AML-193 (cell line): Measurements from ENCODE around the gene BCAN.
A peak's percentile ranks its signal among the peaks of the same experiment; 100 is the strongest.
"Not testable (repeated sequence)": the region's sequence is repeated elsewhere in the genome, so short reads cannot be mapped to it uniquely, and the experiment has no call there.

Experiments
- DNase-seq, 2 experiments: peaks; one replicate each; lab custom pipeline; 2025; lab: John Stamatoyannopoulos, UW

Gene BCAN

DNA sequence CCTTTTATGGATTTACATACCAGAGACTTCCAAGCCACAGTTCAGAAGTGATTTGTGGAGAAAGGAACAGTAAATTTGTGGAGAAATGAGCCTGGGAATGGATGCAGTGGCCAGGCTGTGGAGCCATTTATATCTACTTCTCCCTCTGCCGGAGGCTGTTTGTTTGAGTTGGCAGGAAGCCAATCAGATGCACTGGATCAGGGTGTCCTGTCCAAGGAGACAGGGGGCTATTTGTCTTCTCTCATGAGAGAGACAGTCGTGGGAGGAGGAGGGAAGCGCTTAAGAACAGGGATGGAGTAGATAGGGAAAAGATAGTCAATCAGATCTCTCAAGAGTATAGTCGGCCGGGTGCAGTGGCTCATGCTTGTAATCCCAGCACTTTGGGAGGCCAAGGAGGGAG, 25.5 kb upstream of the BCAN start:
- DNase-seq: no peak

GRCh38 chr1:156618853-156619581, 22.9 kb upstream of the BCAN start, which contains the start of gene HAPLN2:
TSS of gene HAPLN2 (plus strand) at chr1:156619415. CDS start at chr1:156623491, 4,076 bp downstream.
- peak in 1 of 2 experiments; percentile 12 for DNase-seq

DNA sequence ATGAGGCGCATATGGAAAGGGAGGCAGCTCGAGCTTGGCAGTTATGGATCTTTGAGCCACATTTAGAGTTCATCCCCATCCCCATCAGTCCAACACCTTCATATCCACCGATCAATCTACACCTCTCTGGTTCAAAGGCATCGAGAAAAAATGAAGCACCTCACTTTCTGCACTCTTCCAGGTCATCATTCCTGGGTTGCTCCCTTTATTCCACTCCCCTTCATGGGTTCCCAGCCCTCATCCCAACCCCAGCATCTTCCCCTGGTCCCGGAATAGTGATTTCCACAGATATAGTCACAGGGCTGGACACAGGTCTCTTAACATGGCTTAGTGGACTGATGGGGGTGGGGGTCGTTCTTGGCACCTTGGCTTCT, 22.3 kb upstream of the BCAN start:
- no peak for DNase-seq

DNA sequence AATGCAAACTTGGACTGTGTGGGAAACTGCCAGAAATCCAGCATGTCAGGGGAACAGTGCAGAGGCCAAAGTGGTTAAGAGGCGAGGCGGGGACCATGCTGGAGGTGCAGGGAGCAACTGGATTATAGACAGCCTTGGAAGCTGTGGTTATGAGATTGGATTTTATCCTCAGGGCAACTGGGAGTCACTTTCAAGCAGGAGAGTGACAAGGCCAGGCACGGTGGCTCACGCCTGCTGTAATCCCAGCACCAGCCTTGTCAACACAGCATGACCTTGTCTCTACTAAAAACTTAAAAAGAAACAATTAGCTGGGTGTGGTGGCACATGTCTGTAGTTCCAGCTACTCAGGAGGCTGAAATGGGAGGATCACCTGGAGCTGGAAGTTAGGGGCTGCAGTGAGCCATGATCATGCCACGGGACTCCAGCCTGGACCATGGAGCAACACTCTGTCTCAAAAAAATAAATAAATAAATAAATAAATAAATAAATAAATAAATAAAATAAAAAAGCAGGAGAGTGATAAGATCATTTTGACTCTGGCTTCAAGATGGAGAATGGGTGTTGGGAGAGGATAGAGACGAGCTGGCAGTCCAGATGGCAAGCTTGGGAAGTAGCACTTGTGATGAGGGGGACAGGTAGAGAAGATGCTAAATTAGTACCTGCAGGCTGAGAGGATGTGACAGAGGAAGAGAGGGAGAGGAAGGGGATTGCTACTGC, 19.2 kb upstream of the BCAN start:
- DNase-seq: no peak

GRCh38 chr1:156623946-156624813, 17.7 kb upstream of the BCAN start:
- no peak for DNase-seq

GRCh38 chr1:156624814-156625435, 17.0 kb upstream of the BCAN start:
- DNase-seq: no peak

GRCh38 chr1:156625436-156626078, 16.4 kb upstream of the BCAN start:
- DNase-seq: peak in 1 of 2 experiments; percentile 13

DNA sequence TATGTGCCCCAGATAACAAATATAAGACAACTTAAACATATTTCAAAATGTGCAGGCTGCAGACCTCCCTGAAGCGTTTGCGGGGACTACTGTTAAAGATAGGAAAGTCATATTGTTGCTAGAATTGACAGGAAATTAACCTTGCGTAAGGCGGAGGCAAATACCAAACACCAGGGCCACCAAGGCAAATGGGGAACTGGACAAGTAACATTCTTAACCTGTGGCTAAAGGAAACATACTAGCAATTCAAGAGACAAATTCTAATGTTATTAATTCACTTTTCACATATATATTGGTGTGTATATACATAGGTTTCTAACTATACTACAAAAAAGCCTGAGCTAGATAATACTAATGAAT, 15.9 kb upstream of the BCAN start:
- no peak for DNase-seq

GRCh38 chr1:156627313-156627880, 14.5 kb upstream of the BCAN start:
- peak; percentile 42 to 56 for DNase-seq

DNA sequence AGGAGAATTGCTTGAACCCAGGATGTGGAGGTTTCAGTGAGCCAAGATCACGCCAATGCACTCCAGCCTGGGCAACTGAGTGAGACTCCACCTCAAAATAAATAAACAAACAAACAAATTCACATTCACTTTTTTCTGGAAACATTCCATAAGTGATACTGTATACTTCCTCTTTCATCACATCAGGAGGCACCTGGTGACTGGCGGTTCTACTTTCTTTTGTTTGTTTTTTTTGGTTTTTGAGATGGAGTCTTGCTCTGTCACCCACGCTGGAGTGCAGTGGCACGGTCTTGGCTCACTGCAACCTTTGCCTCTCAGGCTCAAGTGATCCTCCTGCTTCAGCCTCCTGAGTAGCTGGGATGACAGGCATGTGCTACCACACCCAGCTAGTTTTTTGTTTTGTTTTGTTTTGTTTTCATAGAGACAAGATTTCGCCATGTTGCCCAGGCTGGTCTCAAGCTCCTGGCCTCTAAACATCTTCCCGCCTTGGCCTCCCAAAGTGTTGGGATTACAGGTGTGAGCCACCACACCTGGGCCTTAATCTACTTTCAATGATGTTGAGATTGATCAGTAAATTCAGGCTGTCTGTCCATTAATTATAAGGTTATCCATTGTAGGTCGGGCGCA, 12.0 kb upstream of the BCAN start:
- DNase-seq: no peak

GRCh38 chr1:156631152-156631551, 10.8 kb upstream of the BCAN start:
- DNase-seq: not testable (repeated sequence)

- no peak for DNase-seq
Measured at GRCh38 chr1:156632355-156632754, 9.6 kb upstream of the BCAN start.

DNA sequence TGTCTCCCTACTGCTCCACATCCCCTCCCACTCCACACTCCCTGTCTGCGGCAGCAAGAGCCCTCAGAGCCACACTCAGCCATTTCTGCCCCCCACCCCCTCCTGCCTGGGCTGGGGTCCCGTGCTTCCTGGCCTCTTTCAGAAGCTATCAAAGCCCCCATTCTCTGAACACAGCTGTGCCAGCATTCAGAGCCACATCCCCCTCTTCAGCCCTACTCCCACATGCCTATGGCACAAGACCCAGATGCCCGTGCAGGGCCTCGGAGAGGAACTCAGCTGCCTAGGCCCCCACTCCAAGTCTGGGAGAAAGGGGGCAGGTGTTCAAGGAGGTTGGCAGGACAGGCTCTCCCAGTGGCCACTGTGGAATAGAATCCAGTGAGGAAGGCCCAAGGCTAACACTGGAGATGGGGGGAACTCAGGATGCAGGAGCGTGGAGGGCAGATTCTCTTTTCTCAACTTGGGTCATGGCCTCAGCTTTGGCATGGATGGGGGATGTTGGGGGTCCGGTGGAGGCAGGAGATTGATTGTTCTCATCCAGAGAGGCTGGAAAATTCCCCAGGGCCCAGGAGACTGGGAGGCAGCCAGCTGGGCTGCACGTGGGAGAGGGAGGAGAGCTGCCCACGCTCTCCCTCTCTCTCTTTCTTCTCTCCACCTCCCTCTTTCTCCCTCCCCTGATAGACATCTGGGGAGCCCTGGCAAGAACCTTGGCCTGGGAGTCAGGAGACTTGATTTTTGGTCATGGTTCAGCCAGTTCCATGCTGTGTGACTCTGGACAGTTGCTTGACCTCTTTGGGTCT, 3.5 kb upstream of the BCAN start:
- no peak for DNase-seq

GRCh38 chr1:156639601-156640101, 2.3 kb upstream of the BCAN start:
- peak in 1 of 2 experiments; percentile 2 for DNase-seq

DNA sequence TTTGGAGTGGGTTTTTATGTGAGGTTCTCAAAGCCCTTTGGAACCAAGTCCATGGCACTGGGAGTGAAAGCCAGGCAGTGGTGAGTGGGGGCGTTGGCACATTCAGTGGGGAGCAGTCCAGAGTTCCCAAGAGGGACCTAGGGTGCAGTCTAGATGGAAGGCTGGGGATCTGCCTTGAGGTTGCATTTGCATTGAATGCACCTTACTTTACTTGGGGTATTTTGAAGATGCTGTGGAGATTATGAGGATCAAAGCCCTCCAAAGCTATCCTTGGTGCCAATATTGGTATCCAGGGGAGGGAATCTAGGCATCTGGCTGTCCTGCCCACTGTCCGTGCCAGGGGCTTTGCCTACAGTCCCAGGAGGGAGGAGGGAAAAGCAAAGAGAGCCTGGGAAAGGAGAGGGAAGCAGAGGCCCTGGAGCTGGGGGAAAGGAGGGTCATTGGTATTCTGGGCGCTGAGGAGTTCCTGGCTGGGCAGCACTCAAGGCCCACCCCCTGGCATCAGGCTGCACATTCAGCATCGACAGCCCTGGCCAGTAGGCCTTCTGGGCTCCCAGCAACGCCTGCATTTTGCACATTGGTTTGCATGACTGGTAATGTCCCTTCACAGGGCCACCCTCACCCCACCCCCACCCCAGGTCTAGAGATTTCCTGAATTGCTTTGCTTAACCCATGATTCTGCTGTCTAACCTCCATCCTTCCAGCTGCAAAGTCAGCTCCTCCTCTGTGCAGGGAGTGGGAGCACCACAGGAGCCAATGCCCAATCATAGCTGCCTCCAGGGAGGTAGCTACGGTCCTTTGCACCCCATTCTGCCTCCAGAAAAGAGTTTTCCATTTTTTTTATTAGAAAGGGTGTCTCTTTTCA, 843 bp upstream of the BCAN start:
- no peak for DNase-seq

- no peak for DNase-seq
Measured at GRCh38 chr1:156642265-156643048, 540 bp downstream of the BCAN start.

- no peak for DNase-seq
Measured at GRCh38 chr1:156643049-156643777, 1.3 kb downstream of the BCAN start.
